ENCODE results near the gene MPP4.
A peak's percentile ranks its signal among the peaks of the same experiment; 100 is the strongest.

The MPP4 gene

GRCh38 chr2:201660293-201660895, 38.0 kb downstream of the MPP4 start:
- Histone ChIP-seq H3K27ac (ENCODE audit: low read depth, low read length) (no peak overlapping the region), H3K36me3 (ENCODE audit: control insufficient read depth in 5 of 5, insufficient read depth in 5 of 5, low read length in 5 of 5) (no peaks in the 10 kb centered on the region), H3K4me3 (ENCODE audit: low read depth in 1 of 5, low read length in 5 of 5) (no peak overlapping the region), H3K4me1 (ENCODE audit: control insufficient read depth in 5 of 5, insufficient read depth in 5 of 5, low read length in 5 of 5) (peaks cover 0 to 6% (median under 1%) of the 10 kb centered on the region in 5 donors), H3K9me3 (ENCODE audit: control insufficient read depth in 5 of 5, low read length in 5 of 5) (no peaks in the 10 kb centered on the region), H3K27me3 (ENCODE audit: control insufficient read depth in 5 of 5, insufficient read depth in 4 of 5, low read length in 5 of 5) (no peaks in the 10 kb centered on the region), H3K9ac (ENCODE audit: low read length in 5 of 5) (no peak overlapping the region)

GRCh38 chr2:201656740-201657139, 41.7 kb downstream of the MPP4 start:
- Histone ChIP-seq H3K4me1 (ENCODE audit: control insufficient read depth in 5 of 5, insufficient read depth in 5 of 5, low read length in 5 of 5) (peaks cover 5 to 19% (median 14%) of the 10 kb centered on the region in 5 donors), H3K9ac (ENCODE audit: low read length in 5 of 5) (no peak overlapping the region), H3K9me3 (ENCODE audit: control insufficient read depth in 5 of 5, low read length in 5 of 5) (no peaks in the 10 kb centered on the region), H3K36me3 (ENCODE audit: control insufficient read depth in 5 of 5, insufficient read depth in 5 of 5, low read length in 5 of 5) (no peaks in the 10 kb centered on the region), H3K27ac (ENCODE audit: low read depth, low read length) (no peak overlapping the region), H3K4me3 (ENCODE audit: low read depth in 1 of 5, low read length in 5 of 5) (no peak overlapping the region), H3K27me3 (ENCODE audit: control insufficient read depth in 5 of 5, insufficient read depth in 4 of 5, low read length in 5 of 5) (no peaks in the 10 kb centered on the region)

- Histone ChIP-seq H3K9me3 (ENCODE audit: control insufficient read depth in 5 of 5, low read length in 5 of 5) (no peaks in the 10 kb centered on the region), H3K27ac (ENCODE audit: low read depth, low read length) (no peak overlapping the region), H3K9ac (ENCODE audit: low read length in 5 of 5) (no peak overlapping the region), H3K4me1 (ENCODE audit: control insufficient read depth in 5 of 5, insufficient read depth in 5 of 5, low read length in 5 of 5) (peaks cover 5 to 19% (median 14%) of the 10 kb centered on the region in 5 donors), H3K36me3 (ENCODE audit: control insufficient read depth in 5 of 5, insufficient read depth in 5 of 5, low read length in 5 of 5) (no peaks in the 10 kb centered on the region), H3K4me3 (ENCODE audit: low read depth in 1 of 5, low read length in 5 of 5) (no peak overlapping the region), H3K27me3 (ENCODE audit: control insufficient read depth in 5 of 5, insufficient read depth in 4 of 5, low read length in 5 of 5) (no peaks in the 10 kb centered on the region)
Measured at GRCh38 chr2:201656102-201656501, 42.3 kb downstream of the MPP4 start.

- Histone ChIP-seq H3K9me3 (ENCODE audit: control insufficient read depth in 5 of 5, low read length in 5 of 5) (no peaks in the 10 kb centered on the region), H3K27me3 (ENCODE audit: control insufficient read depth in 5 of 5, insufficient read depth in 4 of 5, low read length in 5 of 5) (no peaks in the 10 kb centered on the region), H3K4me1 (ENCODE audit: control insufficient read depth in 5 of 5, insufficient read depth in 5 of 5, low read length in 5 of 5) (peaks cover 5 to 19% (median 14%) of the 10 kb centered on the region in 5 donors), H3K36me3 (ENCODE audit: control insufficient read depth in 5 of 5, insufficient read depth in 5 of 5, low read length in 5 of 5) (no peaks in the 10 kb centered on the region), H3K27ac (ENCODE audit: low read depth, low read length) (peak overlapping the region; percentile 38), H3K9ac (ENCODE audit: low read length in 5 of 5) (peak overlapping the region in 2 of 5 donors; percentile 19 to 69), H3K4me3 (ENCODE audit: low read depth in 1 of 5, low read length in 5 of 5) (no peak overlapping the region)
Measured at GRCh38 chr2:201654616-201655384, 43.6 kb downstream of the MPP4 start.

- H3K9ac ChIP-seq (ENCODE audit: low read length in 5 of 5) = peak overlapping the region in 2 of 5 donors; percentile 26 to 71
- H3K9me3 ChIP-seq (ENCODE audit: control insufficient read depth in 5 of 5, low read length in 5 of 5) = no peaks in the 10 kb centered on the region
- H3K4me3 ChIP-seq (ENCODE audit: low read depth in 1 of 5, low read length in 5 of 5) = no peak overlapping the region
- H3K4me1 ChIP-seq (ENCODE audit: control insufficient read depth in 5 of 5, insufficient read depth in 5 of 5, low read length in 5 of 5) = peaks cover 5 to 19% (median 14%) of the 10 kb centered on the region in 5 donors
- H3K27ac ChIP-seq (ENCODE audit: low read depth, low read length) = peak overlapping the region; percentile 74
- no peaks in the 10 kb centered on the region for H3K36me3 ChIP-seq (ENCODE audit: control insufficient read depth in 5 of 5, insufficient read depth in 5 of 5, low read length in 5 of 5)
- H3K27me3 ChIP-seq (ENCODE audit: control insufficient read depth in 5 of 5, insufficient read depth in 4 of 5, low read length in 5 of 5) = no peaks in the 10 kb centered on the region
Measured at GRCh38 chr2:201653221-201653620, 45.2 kb downstream of the MPP4 start.

GRCh38 chr2:201649442-201649841, 49.0 kb downstream of the MPP4 start:
- H3K9ac ChIP-seq (ENCODE audit: low read length in 5 of 5) = no peak overlapping the region
- H3K9me3 ChIP-seq (ENCODE audit: control insufficient read depth in 5 of 5, low read length in 5 of 5) = no peaks in the 10 kb centered on the region
- H3K27me3 ChIP-seq (ENCODE audit: control insufficient read depth in 5 of 5, insufficient read depth in 4 of 5, low read length in 5 of 5) = no peaks in the 10 kb centered on the region
- H3K4me1 ChIP-seq (ENCODE audit: control insufficient read depth in 5 of 5, insufficient read depth in 5 of 5, low read length in 5 of 5) = peaks cover 5 to 9% (median 6%) of the 10 kb centered on the region in 5 donors
- H3K36me3 ChIP-seq (ENCODE audit: control insufficient read depth in 5 of 5, insufficient read depth in 5 of 5, low read length in 5 of 5) = no peaks in the 10 kb centered on the region
- H3K27ac ChIP-seq (ENCODE audit: low read depth, low read length) = no peak overlapping the region
- H3K4me3 ChIP-seq (ENCODE audit: low read depth in 1 of 5, low read length in 5 of 5) = no peak overlapping the region

GRCh38 chr2:201647431-201647830, 51.0 kb downstream of the MPP4 start:
- Histone ChIP-seq H3K9me3 (ENCODE audit: control insufficient read depth in 5 of 5, low read length in 5 of 5) (no peaks in the 10 kb centered on the region), H3K4me1 (ENCODE audit: control insufficient read depth in 5 of 5, insufficient read depth in 5 of 5, low read length in 5 of 5) (peaks cover 0 to 17% (median 7%) of the 10 kb centered on the region in 5 donors), H3K36me3 (ENCODE audit: control insufficient read depth in 5 of 5, insufficient read depth in 5 of 5, low read length in 5 of 5) (no peaks in the 10 kb centered on the region), H3K4me3 (ENCODE audit: low read depth in 1 of 5, low read length in 5 of 5) (no peak overlapping the region), H3K27me3 (ENCODE audit: control insufficient read depth in 5 of 5, insufficient read depth in 4 of 5, low read length in 5 of 5) (no peaks in the 10 kb centered on the region), H3K9ac (ENCODE audit: low read length in 5 of 5) (no peak overlapping the region), H3K27ac (ENCODE audit: low read depth, low read length) (no peak overlapping the region)

GRCh38 chr2:201644001-201644400, 54.4 kb downstream of the MPP4 start:
- no peaks in the 10 kb centered on the region for H3K27me3 ChIP-seq (ENCODE audit: control insufficient read depth in 5 of 5, insufficient read depth in 4 of 5, low read length in 5 of 5)
- peak overlapping the region in 4 of 5 donors; percentile 61 to 99 (median 96) for H3K4me3 ChIP-seq (ENCODE audit: low read depth in 1 of 5, low read length in 5 of 5)
- peak overlapping the region; percentile 83 for H3K27ac ChIP-seq (ENCODE audit: low read depth, low read length)
- peaks cover 0 to 4% (median 2%) of the 10 kb centered on the region in 5 donors for H3K36me3 ChIP-seq (ENCODE audit: control insufficient read depth in 5 of 5, insufficient read depth in 5 of 5, low read length in 5 of 5)
- H3K9me3 ChIP-seq (ENCODE audit: control insufficient read depth in 5 of 5, low read length in 5 of 5) = no peaks in the 10 kb centered on the region
- H3K4me1 ChIP-seq (ENCODE audit: control insufficient read depth in 5 of 5, insufficient read depth in 5 of 5, low read length in 5 of 5) = peaks cover 0 to 23% (median 13%) of the 10 kb centered on the region in 5 donors
- peak overlapping the region in 3 of 5 donors; percentile 90 to 95 (median 91) for H3K9ac ChIP-seq (ENCODE audit: low read length in 5 of 5)

- H3K4me3 ChIP-seq (ENCODE audit: low read depth in 1 of 5, low read length in 5 of 5) = peak within 1 kb of the TSS; percentile 93 to 99 (median 98)
- H3K4me1 ChIP-seq (ENCODE audit: control insufficient read depth in 5 of 5, insufficient read depth in 5 of 5, low read length in 5 of 5) = peaks cover 0 to 23% (median 13%) of the 10 kb centered on the region in 5 donors
- H3K9ac ChIP-seq (ENCODE audit: low read length in 5 of 5) = peak within 1 kb of the TSS; percentile 77 to 95 (median 90)
Measured at GRCh38 chr2:201643216-201643890, 55.1 kb downstream of the MPP4 start, which contains the start of gene TMEM237. Gene TMEM237 (minus strand): TSS chr2:201643503. CDS start chr2:201643400, 103 bp downstream.

More at GRCh38 chr2:201643216-201643890, 55.1 kb downstream of the MPP4 start, which contains the start of gene TMEM237:
- Histone ChIP-seq H3K9me3 (ENCODE audit: control insufficient read depth in 5 of 5, low read length in 5 of 5) (no peaks in the 10 kb centered on the region), H3K36me3 (ENCODE audit: control insufficient read depth in 5 of 5, insufficient read depth in 5 of 5, low read length in 5 of 5) (peaks cover 0 to 10% (median 8%) of the 10 kb centered on the region in 5 donors), H3K27ac (ENCODE audit: low read depth, low read length) (peak within 1 kb of the TSS; percentile 83), H3K27me3 (ENCODE audit: control insufficient read depth in 5 of 5, insufficient read depth in 4 of 5, low read length in 5 of 5) (no peaks in the 10 kb centered on the region)

Data from subcutaneous abdominal adipose tissue (tissue), 5 donors.